HT1080 (cell line): Measurements from ENCODE around the gene PRDX2. TPM values are rescaled to one million over a fixed set of nuclear protein-coding genes. Genes with fewer than 3 reads are reported as not detected.

Source experiments
- DNase-seq: peaks from one replicate; pipeline ENCODE4 v3.0.0-alpha.2; 2015; ENCODE audit warnings: low read depth
- total RNA-seq: library from RNA; depleted of rRNA; stranded (reverse); fragments of >200 nt; shearing (Covaris generic); gene quantifications from 2 replicates; pipeline ENCODE4 v1.2.3, GENCODE V29; 2014

PRDX2 gene
- total RNA-seq, 1 experiment from 2014 or later = 94.3 TPM

DNA sequence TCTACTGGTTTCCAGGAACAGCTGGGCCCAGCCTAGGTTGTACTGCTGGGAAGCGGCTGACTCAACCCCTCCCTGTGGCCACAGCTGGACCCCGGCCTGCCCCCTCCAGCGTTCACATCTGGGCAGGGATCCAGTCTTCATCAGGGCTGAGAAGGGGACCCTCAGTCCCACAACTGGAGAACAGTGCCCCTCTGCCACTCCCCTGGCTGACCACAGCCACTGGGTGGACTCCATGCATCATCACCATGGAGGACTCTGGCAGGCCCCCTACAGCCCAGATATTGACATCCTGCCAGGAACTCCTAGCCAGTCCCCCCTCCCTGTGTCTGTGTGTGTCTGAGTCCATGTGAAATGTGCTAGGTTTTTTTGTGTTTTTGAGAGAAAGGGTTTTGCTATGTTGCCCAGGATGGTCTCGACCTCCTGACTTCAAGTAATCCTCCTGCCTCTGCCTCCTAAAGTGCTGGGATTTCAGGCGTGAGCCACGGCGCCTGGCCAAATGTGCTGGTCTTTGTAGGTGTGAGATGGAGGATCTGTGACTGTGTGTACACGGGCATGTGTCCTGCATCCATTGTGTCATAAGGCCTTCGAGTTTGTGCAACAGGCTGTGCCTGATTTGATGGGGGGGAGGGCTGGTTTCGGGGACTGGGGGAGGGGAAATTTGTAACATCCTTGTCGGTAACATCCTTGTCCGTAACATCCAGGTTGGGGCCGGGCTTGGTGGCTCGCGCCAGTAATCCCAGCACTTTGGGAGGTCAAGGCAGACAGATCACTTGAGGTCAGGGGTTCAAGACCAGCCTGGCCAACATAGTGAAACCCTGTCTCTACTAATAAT is 22.2 kb downstream of the PRDX2 start:
- DNase-seq = peak; percentile 72

DNA sequence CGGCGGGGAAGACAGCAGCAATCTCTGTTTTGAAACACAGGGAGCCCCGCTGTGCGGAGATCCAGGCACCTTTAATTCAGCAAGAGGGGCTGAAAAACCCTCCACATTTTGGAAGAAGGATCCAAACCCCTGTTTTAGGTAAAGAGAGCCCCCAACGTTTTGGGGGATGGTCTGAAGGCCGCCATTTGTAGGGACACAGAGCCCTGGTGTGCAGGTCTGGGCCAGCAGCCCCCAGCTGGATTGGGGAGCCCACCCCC is 22.8 kb downstream of the PRDX2 start:
- no peak for DNase-seq

GRCh38 chr19:12778017-12778904 is 23.3 kb downstream of the PRDX2 start:
- DNase-seq = peak; percentile 80

GRCh38 chr19:12777217-12778016 is 24.2 kb downstream of the PRDX2 start:
- DNase-seq = peak; percentile 73

GRCh38 chr19:12774588-12775555 is 26.7 kb downstream of the PRDX2 start, which contains the start of gene HOOK2:
HOOK2 (minus strand) TSS chr19:12775552; CDS start chr19:12775449, 103 bp downstream.
- no peak for DNase-seq

GRCh38 chr19:12773571-12773970 is 28.0 kb downstream of the PRDX2 start:
- peak; percentile 42 for DNase-seq

GRCh38 chr19:12772323-12772722 is 29.3 kb downstream of the PRDX2 start:
- DNase-seq = no peak

GRCh38 chr19:12770922-12771321 is 30.7 kb downstream of the PRDX2 start:
- DNase-seq = no peak

- DNase-seq = no peak
These were observed 31.9 kb downstream of the PRDX2 start for GRCh38 chr19:12769689-12770088.

DNA sequence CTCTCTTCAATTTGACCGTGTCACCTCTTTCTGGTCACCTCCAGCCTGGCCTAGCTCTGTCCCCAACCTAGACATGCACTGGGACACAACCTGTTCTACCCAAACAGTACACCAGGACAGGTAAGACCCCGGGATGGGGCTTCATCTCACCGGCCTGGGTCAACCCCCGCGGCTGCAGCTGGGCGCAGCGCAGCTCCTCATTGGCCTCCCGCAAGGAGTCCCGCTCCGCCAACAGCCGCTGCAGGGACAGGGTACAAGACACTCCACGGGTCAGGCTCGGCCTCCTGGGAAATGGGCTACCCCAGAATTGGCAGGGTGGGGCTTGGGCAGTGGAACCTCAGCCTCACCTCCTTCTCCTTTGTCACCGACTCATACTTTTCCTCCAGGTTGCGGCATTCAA is 33.9 kb downstream of the PRDX2 start:
- no peak for DNase-seq

DNA sequence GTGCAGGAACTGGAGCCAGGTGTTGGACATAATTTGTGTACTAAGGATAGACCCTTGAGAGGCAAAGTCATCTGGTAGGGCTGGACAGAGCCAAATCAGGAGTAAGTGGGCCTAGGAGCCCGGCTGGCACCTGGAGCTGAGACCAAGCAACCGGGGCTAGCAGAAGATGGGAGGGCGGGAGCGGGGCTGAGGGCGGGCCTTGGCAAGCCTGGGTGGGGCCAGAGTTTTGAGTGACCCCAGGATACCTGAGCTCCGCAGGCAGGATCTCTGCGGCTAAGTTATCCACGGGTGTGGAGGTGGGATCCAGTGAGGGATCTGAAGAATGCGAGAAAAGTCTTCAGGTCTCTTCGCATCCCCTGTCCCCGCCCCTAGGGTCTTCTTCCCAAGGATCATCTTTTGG is 34.5 kb downstream of the PRDX2 start:
- DNase-seq = no peak

- DNase-seq = peak; percentile 58
These were observed 35.5 kb downstream of the PRDX2 start for GRCh38 chr19:12766051-12766521.

- no peak for DNase-seq
These were observed 36.9 kb downstream of the PRDX2 start for GRCh38 chr19:12764698-12765097.

DNA sequence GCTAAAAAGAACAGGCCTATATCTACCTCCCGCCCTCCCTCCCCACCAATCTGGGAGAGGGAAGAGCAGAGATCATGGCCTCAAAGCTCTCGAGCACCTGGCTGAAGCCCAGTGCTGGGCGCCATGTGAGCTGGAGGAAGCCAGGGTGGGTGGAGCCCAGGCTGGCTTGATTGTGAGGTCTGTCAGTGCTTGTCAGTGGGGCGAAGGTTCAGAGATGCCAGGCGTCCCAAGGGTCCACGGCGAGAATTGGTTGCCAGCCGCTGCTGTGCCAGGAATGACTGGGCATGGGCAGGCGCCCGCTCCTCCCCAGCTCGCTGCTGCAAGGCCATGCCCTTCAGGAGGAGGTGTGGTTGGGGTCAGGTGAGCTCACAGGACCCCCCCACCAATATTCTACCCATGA is 38.5 kb downstream of the PRDX2 start:
- no peak for DNase-seq

DNA sequence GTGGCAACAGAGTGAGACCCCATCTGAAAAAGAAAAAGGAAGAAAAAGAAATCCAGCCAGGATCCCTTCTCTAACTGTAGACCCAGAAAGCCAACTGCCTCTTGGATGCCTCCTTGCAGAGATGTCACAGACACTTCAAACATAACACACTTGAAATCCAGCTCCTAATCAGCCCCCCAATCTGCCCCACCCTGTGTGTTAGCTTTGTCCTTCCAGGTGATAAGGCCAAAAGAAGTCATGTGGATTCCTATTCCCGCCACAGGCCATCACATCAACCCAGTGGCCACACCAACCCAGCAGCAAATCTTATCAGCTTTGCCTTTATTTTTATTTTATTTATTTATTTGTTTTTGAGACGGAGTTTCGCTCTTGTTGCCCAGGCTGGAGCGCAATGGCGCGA is 41.9 kb downstream of the PRDX2 start:
- DNase-seq = no peak

DNA sequence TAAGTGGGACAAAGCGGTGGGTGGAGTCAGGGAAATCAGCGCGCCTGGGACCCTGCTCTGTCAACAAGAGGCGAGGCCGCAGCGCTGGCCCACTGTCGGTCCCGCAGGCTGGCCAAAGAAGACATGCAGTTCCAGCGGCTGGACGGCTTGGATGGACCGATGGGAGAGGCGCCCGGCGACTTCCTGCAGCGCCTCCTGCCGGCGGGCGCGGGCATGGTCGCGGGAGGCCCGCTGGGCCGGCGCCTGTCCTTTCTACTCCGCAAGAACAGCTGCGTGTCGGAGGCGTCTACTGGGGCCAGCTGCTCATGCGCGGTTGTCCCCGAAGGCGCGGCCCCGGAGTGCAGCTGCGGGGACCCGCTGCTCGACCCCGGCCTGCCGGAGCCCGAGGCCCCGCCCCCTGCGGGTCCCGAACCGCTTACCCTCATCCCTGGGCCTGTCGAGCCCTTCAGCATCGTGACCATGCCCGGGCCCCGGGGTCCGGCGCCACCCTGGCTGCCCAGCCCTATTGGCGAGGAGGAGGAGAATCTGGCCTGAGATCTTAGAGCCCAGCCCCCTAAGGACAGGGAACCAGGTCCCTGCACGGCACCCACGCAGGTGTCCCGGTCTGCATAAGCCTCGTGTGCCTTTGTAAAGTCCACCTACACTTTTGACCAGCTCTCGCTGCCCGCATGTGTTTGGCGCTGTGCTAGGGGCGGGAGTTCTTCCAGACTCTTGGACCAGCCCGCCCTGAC is 43.9 kb downstream of the PRDX2 start:
- peak; percentile 75 for DNase-seq

DNA sequence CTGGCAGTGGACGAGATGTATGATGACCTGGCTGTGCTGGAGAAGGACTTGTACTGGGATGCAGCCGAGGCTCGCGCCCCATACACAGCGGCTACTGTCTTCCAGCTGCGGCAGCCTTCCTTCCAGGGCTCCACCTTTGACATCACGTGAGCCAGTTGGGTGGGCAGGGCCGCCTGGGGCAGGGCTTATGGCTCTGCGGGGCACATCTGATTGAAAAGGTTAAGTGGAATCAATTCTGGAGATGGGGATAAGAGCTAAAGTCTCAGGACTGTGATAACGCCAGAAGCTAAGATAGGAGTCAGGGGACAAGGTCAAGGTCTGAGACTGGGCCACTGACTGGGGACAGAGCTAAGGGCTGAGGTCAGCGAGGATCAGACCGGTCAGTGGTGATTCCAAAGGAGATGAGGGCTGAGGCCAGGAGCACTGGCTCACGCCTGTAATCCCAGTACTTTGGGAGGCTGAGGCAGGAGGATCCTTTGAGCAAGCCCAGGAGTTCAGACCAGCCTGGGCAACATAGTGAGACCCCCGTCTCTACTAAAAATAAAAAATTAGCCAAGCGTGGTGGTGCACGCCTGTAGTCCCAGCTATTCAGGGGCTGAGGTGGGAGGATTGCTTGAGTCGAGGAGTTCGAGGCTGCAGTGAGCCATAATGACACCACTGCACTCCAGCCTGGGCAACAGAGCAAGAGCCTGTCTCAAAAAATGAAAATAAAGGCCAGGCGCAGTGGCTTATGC is 45.3 kb downstream of the PRDX2 start:
- no peak for DNase-seq

DNA sequence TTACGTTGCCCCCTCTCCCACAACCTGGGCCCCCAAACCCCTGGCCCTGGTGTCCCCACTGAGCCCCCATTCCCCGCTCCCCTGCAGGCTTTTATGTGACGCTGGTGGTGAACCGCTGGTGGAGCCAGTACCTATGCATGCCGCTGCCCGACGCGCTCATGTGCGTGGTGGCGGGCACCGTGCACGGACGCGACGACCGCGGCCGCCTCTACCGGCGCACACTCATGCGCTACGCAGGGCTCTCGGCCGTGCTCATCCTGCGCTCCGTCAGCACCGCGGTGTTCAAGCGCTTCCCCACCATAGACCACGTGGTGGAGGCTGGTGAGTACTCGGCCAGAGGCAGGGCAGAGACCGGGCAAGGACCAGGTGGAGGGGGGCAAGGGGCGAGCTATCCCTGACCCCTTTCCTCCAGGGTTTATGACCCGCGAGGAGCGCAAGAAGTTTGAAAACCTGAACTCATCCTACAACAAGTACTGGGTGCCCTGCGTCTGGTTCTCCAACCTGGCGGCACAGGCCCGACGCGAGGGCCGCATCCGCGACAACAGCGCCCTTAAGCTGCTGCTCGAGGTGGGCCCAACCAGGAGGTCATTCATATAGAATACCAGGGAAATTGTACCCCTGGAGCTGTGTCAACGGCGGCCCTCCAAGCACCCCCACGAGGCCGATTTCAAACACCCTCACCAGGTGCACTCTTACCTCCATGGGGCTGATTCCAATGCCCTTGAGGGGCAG is 47.0 kb downstream of the PRDX2 start:
- no peak for DNase-seq
